ENCODE measurements around the gene IL1RAPL1.

- TF ChIP-seq EP300 (IDR thresholded peaks at IDR 0.05): no peak
- TF ChIP-seq CTCF (IDR thresholded peaks at IDR 0.05): no peak
- no peak for TF ChIP-seq POLR2AphosphoS5 (IDR thresholded peaks at IDR 0.05)
- no peak for TF ChIP-seq POLR2A (IDR thresholded peaks at IDR 0.05)
These were observed 256.6 kb downstream of the IL1RAPL1 start for GRCh38 chrX:28843817-28844216.
